NCI-H2196 treated with DMSO at 0.1 percent for 48 hours (cell line): ENCODE data around the gene MARCHF11.

Experiments
- DNase-seq: peaks from one replicate; lab custom pipeline; 2025; ENCODE audit not compliant: unreplicated experiment; lab: John Stamatoyannopoulos, UW

The MARCHF11 gene

DNA sequence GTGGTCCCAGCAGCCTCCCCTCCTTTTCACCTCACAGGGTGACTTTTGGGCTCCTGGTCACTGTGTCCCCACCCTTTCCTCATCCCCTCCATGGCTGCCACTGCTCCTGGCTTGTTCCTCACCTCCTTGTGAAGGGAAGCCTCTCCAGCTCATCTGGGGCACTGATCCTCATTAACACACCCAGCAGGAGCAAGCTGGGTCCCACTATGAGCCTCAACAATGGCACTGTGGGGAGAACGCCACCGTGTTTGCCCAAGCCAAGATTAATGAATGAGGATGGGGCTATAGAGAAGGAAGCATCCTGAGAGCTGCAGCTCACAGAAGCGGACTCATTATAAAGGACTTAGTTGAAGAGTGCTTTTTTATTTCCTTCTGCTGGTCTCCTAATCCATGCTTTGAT is 118.4 kb downstream of the MARCHF11 start:
- DNase-seq, result no peak

GRCh38 chr5:16057277-16057676 is 122.3 kb downstream of the MARCHF11 start:
- no peak for DNase-seq

- DNase-seq, result no peak
These were observed 128.3 kb downstream of the MARCHF11 start for GRCh38 chr5:16051246-16051755.

- no peak for DNase-seq
These were observed 129.2 kb downstream of the MARCHF11 start for GRCh38 chr5:16050414-16050813.

- DNase-seq, result no peak
These were observed 129.8 kb downstream of the MARCHF11 start for GRCh38 chr5:16049761-16050160.

- no peak for DNase-seq
These were observed 131.5 kb downstream of the MARCHF11 start for GRCh38 chr5:16048132-16048531.

GRCh38 chr5:16043349-16043965 is 136.1 kb downstream of the MARCHF11 start:
- DNase-seq, result no peak

- no peak for DNase-seq
These were observed 142.3 kb downstream of the MARCHF11 start for GRCh38 chr5:16037121-16037845.

- no peak for DNase-seq
These were observed 145.1 kb downstream of the MARCHF11 start for GRCh38 chr5:16034319-16035001.

GRCh38 chr5:16033187-16033925 is 146.2 kb downstream of the MARCHF11 start:
- no peak for DNase-seq

GRCh38 chr5:16028708-16029107 is 150.9 kb downstream of the MARCHF11 start:
- no peak for DNase-seq

- no peak for DNase-seq
These were observed 153.9 kb downstream of the MARCHF11 start for GRCh38 chr5:16025681-16026080.

- no peak for DNase-seq
These were observed 160.6 kb downstream of the MARCHF11 start for GRCh38 chr5:16018970-16019369.

GRCh38 chr5:16017720-16018119 is 161.9 kb downstream of the MARCHF11 start:
- DNase-seq, result no peak
